ENCODE data around the gene TNFAIP1.

The TNFAIP1 gene

GRCh38 chr17:28345419-28346198 is 10.0 kb downstream of the TNFAIP1 start:
- DNase-seq (ENCODE audit: low read depth in 2 of 2) = no peak

DNA sequence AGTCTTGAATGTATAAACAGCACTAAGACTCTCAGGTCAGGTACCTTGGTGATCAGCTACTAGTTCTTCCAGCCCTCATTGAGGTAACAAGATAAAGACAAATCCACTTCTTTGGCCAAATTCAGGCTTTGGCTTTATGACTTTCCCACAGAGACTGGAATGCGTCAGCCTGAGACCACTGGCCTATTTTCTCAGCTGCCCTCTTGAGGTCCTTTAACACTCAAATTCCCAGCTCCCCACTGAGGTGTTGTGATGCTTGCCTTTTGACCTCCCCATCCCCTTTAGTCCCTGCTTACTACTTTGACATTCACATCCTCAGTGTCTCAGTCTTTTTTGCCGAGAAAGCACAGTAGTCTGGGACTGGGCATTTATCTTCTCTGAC is 10.6 kb downstream of the TNFAIP1 start:
- DNase-seq (ENCODE audit: low read depth in 2 of 2) = no peak

DNA sequence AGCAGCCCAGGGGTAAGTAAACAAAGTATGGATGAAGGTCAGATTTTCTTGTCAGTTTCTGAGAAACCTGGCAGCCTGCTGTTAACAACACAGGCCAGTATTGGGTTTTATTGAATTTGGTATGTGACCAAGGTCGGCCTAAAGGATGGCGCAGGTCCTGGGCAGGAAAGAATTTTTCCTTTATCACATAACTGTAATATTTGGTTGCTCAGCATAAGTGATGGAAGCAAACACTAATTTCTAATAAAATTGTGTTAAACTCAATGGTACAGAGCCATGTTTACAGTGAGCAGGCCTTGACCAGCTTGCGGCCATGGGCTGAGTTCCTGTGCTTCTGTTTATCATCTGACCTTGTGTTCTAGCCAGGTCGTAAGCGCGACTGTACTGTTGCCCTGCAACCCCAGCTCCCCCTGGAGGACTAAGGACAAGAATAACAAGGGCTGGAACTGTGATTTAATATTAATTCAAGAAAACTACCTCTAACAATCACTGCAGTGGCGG is 11.2 kb downstream of the TNFAIP1 start:
- DNase-seq (ENCODE audit: low read depth in 2 of 2) = no peak

- DNase-seq (ENCODE audit: low read depth in 2 of 2) = no peak
Observed at GRCh38 chr17:28347261-28347891, 11.8 kb downstream of the TNFAIP1 start.

- no peak for DNase-seq (ENCODE audit: low read depth in 2 of 2)
Observed at GRCh38 chr17:28348979-28349378, 13.4 kb downstream of the TNFAIP1 start.

DNA sequence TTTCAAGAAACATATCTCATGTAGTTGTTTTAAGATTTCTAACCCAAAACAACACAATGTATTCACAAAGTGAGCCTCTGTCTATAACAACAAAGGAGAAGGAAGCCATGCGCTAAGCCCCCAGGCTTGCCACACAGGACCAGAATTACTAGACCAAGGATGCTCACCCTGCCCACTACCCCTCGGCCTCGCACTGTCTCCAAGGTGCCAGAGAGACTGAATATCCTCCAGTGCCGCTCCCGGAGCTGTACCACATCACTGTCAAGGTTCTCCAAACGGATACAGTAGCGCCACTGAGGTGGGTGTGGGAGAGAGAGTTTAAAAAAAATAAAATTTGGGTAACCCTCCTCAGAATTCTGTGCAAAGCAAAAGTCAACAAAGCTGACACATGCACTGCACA is 14.7 kb downstream of the TNFAIP1 start:
- no peak for DNase-seq (ENCODE audit: low read depth in 2 of 2)

- peak; percentile 91 to 93 for DNase-seq (ENCODE audit: low read depth in 2 of 2)
Observed at GRCh38 chr17:28357061-28357900, 21.7 kb downstream of the TNFAIP1 start, which contains the start of gene POLDIP2. POLDIP2 (minus strand) TSS chr17:28357527; CDS start chr17:28357448, 79 bp downstream.

DNA sequence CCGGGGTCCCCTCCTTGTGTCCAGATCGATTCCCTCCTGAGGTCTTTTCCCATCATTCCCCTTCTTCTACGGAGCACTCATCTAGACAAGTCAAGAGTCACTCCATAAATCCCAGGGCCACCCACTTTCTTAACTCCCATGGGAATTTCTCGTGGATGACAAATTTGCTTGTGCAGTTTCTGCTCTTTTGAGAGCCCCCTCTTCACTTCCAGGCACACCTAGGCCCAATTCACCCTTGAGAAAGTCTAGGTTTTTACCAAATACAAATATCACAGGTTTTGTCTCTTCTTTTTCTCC is 22.3 kb downstream of the TNFAIP1 start:
- DNase-seq (ENCODE audit: low read depth in 2 of 2) = no peak

- DNase-seq (ENCODE audit: low read depth in 2 of 2) = no peak
Observed at GRCh38 chr17:28363186-28363585, 27.6 kb downstream of the TNFAIP1 start.

DNA sequence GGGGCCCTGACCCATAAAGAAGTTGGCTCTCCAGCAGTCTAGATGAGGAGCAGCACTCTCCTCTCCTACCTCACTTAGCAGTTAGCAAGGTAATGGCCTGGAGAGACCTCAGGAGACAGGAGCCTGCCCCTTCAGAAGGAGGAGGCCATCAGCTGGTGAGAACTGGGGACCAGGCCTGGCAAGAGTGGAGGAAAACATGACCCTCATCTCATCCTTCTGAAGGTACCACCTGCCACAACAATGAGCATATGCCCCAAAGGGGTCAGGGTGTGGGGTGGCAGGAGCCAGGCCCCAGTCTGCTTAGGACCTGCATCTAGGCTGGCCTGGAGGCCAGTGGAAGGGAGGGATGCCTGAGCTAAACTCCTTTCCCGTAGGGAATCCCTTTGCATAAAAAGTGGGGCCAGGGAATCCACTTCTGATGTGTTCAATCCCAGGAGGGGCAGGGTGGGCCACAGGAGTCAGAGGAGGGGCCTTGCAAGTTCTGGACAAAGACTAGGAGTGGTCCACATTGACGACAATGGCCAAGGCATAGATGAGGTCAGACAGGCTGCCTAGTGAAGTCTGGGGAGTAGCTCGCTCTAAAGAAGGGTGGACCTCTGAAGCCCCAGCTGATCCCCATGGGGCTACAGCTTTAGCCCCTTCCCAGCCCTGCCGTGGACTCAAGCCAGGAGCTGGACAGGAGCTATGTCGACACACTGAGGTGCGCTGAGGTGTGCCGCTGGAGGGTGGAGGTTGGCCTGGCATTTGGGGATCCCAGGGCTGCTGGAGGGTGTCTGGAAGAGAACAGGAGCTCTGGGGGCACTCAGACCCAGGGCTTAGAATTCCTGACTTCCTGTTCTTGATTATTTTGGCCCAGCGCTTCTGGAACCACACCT is 28.5 kb downstream of the TNFAIP1 start:
- no peak for DNase-seq (ENCODE audit: low read depth in 2 of 2)

DNA sequence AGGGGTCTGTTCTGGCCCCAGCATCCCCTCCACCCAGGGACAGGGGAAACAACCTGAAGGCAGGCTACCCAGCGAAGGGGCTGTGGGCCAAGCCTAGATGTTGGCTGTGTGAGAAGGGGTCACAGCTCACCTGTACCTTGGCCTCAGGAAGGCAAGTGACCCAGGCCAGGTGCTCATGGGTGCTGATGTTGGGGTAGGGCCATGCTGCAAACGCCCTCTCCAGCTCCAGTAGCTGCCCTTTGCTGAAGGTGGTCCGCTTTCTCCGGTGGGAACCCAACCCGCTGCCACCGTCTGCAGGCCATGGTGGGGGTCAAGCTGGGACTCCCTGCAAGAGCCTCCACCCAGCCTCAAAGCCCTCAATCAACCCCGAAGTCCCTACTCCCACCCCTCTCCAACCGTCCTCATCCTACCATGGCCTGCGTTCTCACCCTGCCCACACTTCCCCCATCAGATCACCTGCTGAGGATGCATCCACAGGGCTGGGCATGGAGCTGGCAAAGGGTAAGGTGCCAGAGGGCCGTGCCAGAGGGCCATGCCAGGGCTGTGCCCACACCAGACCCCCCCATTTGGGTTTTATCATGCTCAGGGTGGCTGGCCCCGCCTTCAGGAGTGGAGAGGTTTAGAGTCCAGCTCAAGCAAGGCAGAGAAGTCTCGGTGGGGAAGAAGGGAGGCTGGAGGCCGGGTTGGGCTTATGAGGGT is 29.3 kb downstream of the TNFAIP1 start, which contains the start of gene SEBOX:
Gene SEBOX (minus strand): TSS at position 535 of the 699 bp plus-strand sequence. CDS start 48 bp downstream, at position 487.
- no peak for DNase-seq (ENCODE audit: low read depth in 2 of 2)

- no peak for DNase-seq (ENCODE audit: low read depth in 2 of 2)
Observed at GRCh38 chr17:28365487-28365886, 29.9 kb downstream of the TNFAIP1 start.

GRCh38 chr17:28366605-28367004 is 31.0 kb downstream of the TNFAIP1 start:
- no peak for DNase-seq (ENCODE audit: low read depth in 2 of 2)

- DNase-seq (ENCODE audit: low read depth in 2 of 2) = no peak
Observed at GRCh38 chr17:28367641-28368305, 32.2 kb downstream of the TNFAIP1 start.

- DNase-seq (ENCODE audit: low read depth in 2 of 2) = no peak
Observed at GRCh38 chr17:28368306-28368831, 32.8 kb downstream of the TNFAIP1 start.

GRCh38 chr17:28368915-28369683 is 33.5 kb downstream of the TNFAIP1 start:
- DNase-seq (ENCODE audit: low read depth in 2 of 2) = no peak

GRCh38 chr17:28369684-28370034 is 34.1 kb downstream of the TNFAIP1 start:
- no peak for DNase-seq (ENCODE audit: low read depth in 2 of 2)

DNA sequence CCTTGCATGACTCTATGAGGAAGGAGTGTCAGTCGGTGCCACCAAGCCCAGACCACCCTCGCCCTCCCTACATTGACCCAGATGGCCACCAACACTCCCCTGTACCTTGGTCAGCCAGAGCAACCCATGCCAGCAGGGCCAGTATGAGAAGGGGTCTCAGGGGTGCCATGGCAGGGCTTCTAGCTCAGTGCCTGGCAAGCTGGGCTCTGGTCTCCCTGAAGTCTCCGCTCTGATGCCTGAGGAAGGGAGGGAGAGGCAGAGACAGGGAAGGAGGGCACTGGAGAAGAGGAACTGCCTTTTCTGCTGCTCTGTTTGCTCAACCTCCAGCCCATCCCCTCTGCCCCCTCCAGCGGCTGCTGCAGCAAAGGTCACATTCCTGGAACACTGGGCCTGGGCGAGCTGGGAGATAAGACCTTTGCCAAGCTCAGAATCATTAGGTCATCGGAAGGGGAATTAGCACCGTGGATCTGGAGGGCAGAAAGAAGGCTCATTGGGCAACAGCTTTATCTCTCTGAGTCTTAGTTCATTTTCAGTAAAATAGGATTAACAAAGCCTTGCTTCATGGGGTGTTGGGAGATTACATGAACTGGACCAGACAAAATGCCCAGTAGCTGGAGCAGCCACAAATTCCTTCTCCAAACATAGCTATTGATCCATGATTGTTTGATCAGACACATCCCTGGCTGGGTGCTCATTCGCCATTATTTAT is 34.6 kb downstream of the TNFAIP1 start, which contains the start of gene VTN:
Gene VTN (minus strand): TSS at position 273 of the 709 bp plus-strand sequence. CDS start 104 bp downstream, at position 169.
- DNase-seq (ENCODE audit: low read depth in 2 of 2) = no peak
